LNCaP clone FGC (cell line): Measurements from ENCODE around the gene GNG12.

Source experiments
- DNase-seq: peaks from one replicate; pipeline ENCODE4 v3.0.0-alpha.2; 2011; ENCODE audit warnings: low read depth
- H3K4me3 ChIP-seq: 2 replicates; pipeline ENCODE4 v1.5.1; 2011; ENCODE audit warnings: mild to moderate bottlenecking, low read depth, low read length, control low read depth
- TF ChIP-seq, protein P1 (sequence below): IDR thresholded peaks from 2 replicates; pipeline ENCODE4 v1.5.1; 2012; ENCODE audit warnings: mild to moderate bottlenecking; ENCODE audit not compliant: control insufficient read depth, insufficient read depth; ENCODE audit errors: extremely low read depth

Gene GNG12

DNA sequence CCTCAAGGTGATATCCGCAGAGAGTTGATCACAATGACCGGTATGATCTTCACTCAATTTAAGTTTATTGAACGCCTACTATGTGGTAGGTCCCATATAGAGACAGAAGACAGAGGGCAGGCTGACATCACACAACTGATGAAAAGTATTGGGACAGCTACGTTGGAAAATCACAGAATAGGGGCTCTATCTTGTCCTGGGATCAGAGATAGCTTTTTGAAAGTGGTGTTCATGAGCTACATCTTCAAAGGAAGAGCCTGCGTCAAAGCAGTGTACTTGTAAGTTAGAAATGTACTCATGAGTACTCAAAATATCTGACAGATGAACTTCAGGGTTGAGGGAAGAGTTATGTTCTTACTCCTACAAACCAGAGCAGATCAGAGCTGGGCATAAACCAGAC, 93.9 kb downstream of the GNG12 start:
- no peak overlapping the region for H3K4me3 ChIP-seq
- TF ChIP-seq, protein P1, sequence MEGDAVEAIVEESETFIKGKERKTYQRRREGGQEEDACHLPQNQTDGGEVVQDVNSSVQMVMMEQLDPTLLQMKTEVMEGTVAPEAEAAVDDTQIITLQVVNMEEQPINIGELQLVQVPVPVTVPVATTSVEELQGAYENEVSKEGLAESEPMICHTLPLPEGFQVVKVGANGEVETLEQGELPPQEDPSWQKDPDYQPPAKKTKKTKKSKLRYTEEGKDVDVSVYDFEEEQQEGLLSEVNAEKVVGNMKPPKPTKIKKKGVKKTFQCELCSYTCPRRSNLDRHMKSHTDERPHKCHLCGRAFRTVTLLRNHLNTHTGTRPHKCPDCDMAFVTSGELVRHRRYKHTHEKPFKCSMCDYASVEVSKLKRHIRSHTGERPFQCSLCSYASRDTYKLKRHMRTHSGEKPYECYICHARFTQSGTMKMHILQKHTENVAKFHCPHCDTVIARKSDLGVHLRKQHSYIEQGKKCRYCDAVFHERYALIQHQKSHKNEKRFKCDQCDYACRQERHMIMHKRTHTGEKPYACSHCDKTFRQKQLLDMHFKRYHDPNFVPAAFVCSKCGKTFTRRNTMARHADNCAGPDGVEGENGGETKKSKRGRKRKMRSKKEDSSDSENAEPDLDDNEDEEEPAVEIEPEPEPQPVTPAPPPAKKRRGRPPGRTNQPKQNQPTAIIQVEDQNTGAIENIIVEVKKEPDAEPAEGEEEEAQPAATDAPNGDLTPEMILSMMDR: no peak
- DNase-seq: no peak

- H3K4me3 ChIP-seq: no peak overlapping the region
- no peak for DNase-seq
- TF ChIP-seq, protein P1: no peak
Observed at GRCh38 chr1:67738401-67738800, 94.9 kb downstream of the GNG12 start.

DNA sequence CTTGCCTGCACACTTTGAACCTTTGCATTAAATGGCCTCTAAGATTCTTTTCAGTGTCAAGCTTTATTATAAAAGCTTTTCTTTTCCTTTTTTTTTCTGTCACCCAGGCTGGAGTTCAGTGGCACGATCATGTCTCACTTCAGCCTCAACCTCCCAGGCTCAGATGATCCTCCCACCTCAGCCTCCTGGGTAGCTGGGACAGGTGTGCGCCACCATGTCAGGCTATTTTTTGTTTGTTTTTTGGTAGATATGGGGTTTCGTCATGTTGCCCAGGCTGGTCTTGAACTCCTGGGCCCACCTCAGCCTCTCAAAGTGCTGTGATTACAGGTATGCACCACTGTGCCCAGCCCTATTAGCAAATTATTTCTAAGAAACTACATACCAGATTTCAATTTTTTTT, 95.4 kb downstream of the GNG12 start:
- TF ChIP-seq, protein P1: no peak
- no peak for DNase-seq

DNA sequence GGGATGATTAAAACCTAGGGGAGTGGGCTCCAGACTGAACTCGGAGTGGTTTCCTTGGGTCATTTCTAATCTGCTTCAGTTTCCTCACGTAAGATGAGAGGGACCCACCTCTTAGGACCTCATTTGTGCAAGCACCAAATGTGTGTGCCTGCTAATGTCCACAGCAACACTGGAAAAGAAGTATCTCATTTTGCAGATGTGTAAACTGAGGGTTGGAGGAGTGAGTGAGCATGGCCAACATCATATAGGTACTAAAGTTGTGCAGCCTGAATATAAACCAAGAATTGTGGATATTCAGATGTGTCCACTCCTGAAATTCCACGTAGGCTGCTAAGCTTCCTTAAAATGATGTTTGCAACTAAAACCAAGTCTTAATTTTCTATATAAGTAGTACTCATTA, 96.5 kb downstream of the GNG12 start:
- no peak for DNase-seq
- TF ChIP-seq, protein P1: no peak
- no peak overlapping the region for H3K4me3 ChIP-seq

More for the DNA sequence above, 95.4 kb downstream of the GNG12 start:
- no peak overlapping the region for H3K4me3 ChIP-seq

- DNase-seq: no peak
- TF ChIP-seq, protein P1: no peak
- H3K4me3 ChIP-seq: no peak overlapping the region
Observed at GRCh38 chr1:67735806-67736627, 97.2 kb downstream of the GNG12 start.

- no peak for DNase-seq
- no peak overlapping the region for H3K4me3 ChIP-seq
- TF ChIP-seq, protein P1: no peak
Observed at GRCh38 chr1:67735206-67735605, 98.1 kb downstream of the GNG12 start.

DNA sequence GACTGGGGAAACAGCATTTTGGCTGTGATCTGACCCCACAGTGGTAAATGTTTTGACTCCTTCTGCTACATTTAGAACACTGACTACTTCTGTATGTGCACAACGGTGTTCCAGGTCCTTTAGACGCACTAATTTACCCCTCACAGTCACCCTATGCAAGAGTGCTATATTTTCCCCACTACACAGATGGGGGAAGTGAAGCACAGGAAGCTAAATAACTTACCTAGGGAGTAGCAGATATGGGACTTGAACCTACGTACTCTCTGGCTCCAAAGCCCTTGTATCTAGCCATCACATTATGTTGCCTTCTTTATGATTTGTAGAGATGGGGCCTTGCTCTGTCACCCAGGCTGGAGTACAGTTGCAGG, 99.0 kb downstream of the GNG12 start:
- DNase-seq: no peak
- no peak overlapping the region for H3K4me3 ChIP-seq
- TF ChIP-seq, protein P1: no peak
